ENCODE data around the gene AJUBA.
A peak's percentile ranks its signal among the peaks of the same experiment; 100 is the strongest.

Gene AJUBA

DNA sequence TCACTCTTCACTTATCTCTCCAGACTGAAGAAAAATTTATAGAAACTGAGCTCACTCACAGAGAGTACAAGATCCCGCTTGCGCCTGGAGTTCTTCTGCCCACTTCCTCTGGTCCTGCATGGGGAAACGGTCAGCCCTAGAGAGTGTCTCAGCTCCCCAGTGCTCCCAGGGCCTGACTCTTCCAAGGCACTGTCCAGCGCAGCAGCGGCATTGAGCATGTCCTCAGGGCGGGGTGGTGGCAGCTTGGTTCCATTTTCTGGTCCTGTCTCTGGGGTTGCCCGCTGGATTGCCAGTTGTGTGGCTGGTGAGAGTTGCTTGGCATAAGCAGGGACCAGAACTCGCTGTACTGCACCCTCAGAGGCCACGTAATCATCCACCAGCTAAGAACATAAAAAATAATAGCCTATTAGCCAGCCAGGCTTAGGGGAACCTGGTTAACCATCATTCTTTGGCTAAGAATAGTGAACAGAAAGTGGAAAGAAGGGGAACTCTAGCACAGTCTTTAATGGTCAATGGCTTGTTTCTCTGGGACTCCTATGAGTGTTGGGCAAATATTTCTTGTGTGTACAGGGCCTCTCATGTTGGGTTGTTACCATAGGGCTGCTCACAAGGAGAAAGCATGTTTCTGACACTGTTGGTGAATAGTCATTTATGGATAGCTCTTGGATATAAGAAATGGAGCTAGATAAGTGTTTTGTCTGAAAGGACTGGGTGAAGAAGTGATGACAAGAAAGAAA lies 13.7 kb upstream of the AJUBA start:
- 97% methylated on average over 7 of the region's 9 CpGs for WGBS
- DNase-seq, result no peak

DNA sequence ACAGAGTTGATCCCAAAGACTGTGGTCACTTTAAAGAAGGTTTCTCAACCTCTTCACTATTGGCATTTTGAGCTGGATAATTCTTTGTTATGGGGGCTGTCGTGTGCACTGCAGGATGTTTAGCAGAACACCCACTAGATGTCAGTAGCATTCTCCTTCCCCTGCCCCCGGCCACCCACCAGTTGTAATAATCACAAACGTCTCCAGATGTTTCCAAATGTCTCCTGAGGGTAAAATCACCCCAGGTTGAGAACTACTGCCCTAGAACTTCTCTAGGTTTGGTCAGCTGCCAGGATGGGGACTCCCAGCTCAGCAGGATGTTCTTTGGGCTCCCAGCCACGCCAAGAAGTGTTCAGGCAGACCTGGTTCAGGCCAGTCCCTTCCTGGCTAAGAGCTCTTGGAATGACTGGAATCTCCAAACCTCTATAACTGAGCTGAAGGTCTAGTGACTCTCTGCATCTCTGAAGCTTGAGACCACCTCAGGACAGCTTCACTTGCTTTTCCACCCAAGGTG lies 12.5 kb upstream of the AJUBA start:
- Histone ChIP-seq H3K4me1 (ENCODE audit: control insufficient read depth, insufficient read depth, low read depth, low read length) (peaks cover 5% of the 10 kb centered on the region), H3K4me3 (ENCODE audit: insufficient read depth in 1 of 2, low read depth in 1 of 2, low read length in 2 of 2) (no peak overlapping the region), H3K79me1 (replicated peaks; ENCODE audit: low read length, poor library complexity, severe bottlenecking) (no peaks in the 10 kb centered on the region), H4K91ac (ENCODE audit: low read length) (no peak overlapping the region), H2BK120ac (ENCODE audit: low read depth, low read length) (no peak overlapping the region), H3K18ac (ENCODE audit: low read depth in 1 of 2, low read length in 2 of 2) (peak overlapping the region in 1 of 2 experiments; percentile 45), H2BK12ac (ENCODE audit: low read length in 2 of 2) (no peak overlapping the region), H3K23ac (ENCODE audit: low read length in 2 of 2) (no peak overlapping the region), H4K8ac (ENCODE audit: low read length) (peak overlapping the region; percentile 10), H3K9me3 (ENCODE audit: control insufficient read depth, low read length) (no peaks in the 10 kb centered on the region), H3K9ac (ENCODE audit: low read length) (no peak overlapping the region), H2BK5ac (ENCODE audit: low read depth, low read length, poor library complexity, severe bottlenecking) (no peak overlapping the region), H3K27ac (ENCODE audit: low read length, poor library complexity, severe bottlenecking) (no peak overlapping the region), H3K36me3 (ENCODE audit: control insufficient read depth in 1 of 2, insufficient read depth in 2 of 2, low read depth in 1 of 2, low read length in 2 of 2) (peaks cover 1 to 8% of the 10 kb centered on the region in 2 experiments), H3K27me3 (ENCODE audit: control insufficient read depth in 1 of 2, insufficient read depth in 1 of 2, low read length in 2 of 2) (peaks cover 0 to 7% of the 10 kb centered on the region in 2 experiments), H3K4me2 (ENCODE audit: low read length, poor library complexity, severe bottlenecking) (no peak overlapping the region), H3K14ac (ENCODE audit: low read length in 2 of 2) (no peak overlapping the region), H2BK15ac (ENCODE audit: low read depth, poor library complexity, severe bottlenecking) (no peak overlapping the region), H2AK5ac (ENCODE audit: low read length, severe bottlenecking) (no peak overlapping the region), H3K4ac (ENCODE audit: low read depth in 1 of 2, low read length in 2 of 2) (no peak overlapping the region), H2AFZ (ENCODE audit: low read depth, low read length) (no peak overlapping the region)
- WGBS, result under 1% methylated on average over 4 of the region's 4 CpGs
- DNase-seq, result peak; percentile 62

More for the DNA sequence above, 13.7 kb upstream of the AJUBA start:
- H3K9me3 ChIP-seq (ENCODE audit: control insufficient read depth, low read length), result no peaks in the 10 kb centered on the region
- no peak overlapping the region for H2BK15ac ChIP-seq (ENCODE audit: low read depth, poor library complexity, severe bottlenecking)
- H3K9ac ChIP-seq (ENCODE audit: low read length), result no peak overlapping the region
- H2BK120ac ChIP-seq (ENCODE audit: low read depth, low read length), result no peak overlapping the region
- H2AFZ ChIP-seq (ENCODE audit: low read depth, low read length), result no peak overlapping the region
- H3K27me3 ChIP-seq (ENCODE audit: control insufficient read depth in 1 of 2, insufficient read depth in 1 of 2, low read length in 2 of 2), result peaks cover 0 to 7% of the 10 kb centered on the region in 2 experiments
- no peak overlapping the region for H2BK12ac ChIP-seq (ENCODE audit: low read length in 2 of 2)
- no peak overlapping the region for H3K27ac ChIP-seq (ENCODE audit: low read length, poor library complexity, severe bottlenecking)
- H3K79me1 ChIP-seq (replicated peaks; ENCODE audit: low read length, poor library complexity, severe bottlenecking), result no peaks in the 10 kb centered on the region
- H4K91ac ChIP-seq (ENCODE audit: low read length), result no peak overlapping the region
- H4K8ac ChIP-seq (ENCODE audit: low read length), result no peak overlapping the region
- H3K4me3 ChIP-seq (ENCODE audit: insufficient read depth in 1 of 2, low read depth in 1 of 2, low read length in 2 of 2), result no peak overlapping the region
- H3K18ac ChIP-seq (ENCODE audit: low read depth in 1 of 2, low read length in 2 of 2), result no peak overlapping the region
- H3K4me2 ChIP-seq (ENCODE audit: low read length, poor library complexity, severe bottlenecking), result no peak overlapping the region
- H3K4me1 ChIP-seq (ENCODE audit: control insufficient read depth, insufficient read depth, low read depth, low read length), result peaks cover 5% of the 10 kb centered on the region
- H3K23ac ChIP-seq (ENCODE audit: low read length in 2 of 2), result no peak overlapping the region
- H3K36me3 ChIP-seq (ENCODE audit: control insufficient read depth in 1 of 2, insufficient read depth in 2 of 2, low read depth in 1 of 2, low read length in 2 of 2), result peaks cover 0 to 8% of the 10 kb centered on the region in 2 experiments
- no peak overlapping the region for H3K14ac ChIP-seq (ENCODE audit: low read length in 2 of 2)
- H3K4ac ChIP-seq (ENCODE audit: low read depth in 1 of 2, low read length in 2 of 2), result no peak overlapping the region
- H2BK5ac ChIP-seq (ENCODE audit: low read depth, low read length, poor library complexity, severe bottlenecking), result no peak overlapping the region
- H2AK5ac ChIP-seq (ENCODE audit: low read length, severe bottlenecking), result no peak overlapping the region

DNA sequence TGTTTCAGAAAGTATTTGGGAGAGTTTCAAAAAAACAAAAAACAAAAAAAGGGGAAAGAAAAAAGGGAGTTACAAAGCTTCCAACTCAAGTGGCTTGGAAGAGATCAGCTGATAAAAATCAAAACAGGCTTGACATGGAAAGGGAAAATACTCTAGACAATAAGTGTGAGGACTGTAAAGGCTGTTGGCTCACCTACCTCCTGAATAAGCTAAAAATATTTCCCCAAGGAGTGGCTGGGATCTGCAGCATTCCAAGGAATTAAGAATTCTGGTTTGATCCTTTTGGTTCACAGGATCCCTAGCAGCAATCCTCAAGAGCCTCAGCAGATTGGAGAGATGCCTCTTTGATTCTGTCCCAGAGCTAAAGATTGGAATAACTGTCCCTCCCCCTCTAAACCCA lies 11.2 kb upstream of the AJUBA start:
- no peak overlapping the region for H2BK5ac ChIP-seq (ENCODE audit: low read depth, low read length, poor library complexity, severe bottlenecking)
- H4K8ac ChIP-seq (ENCODE audit: low read length), result no peak overlapping the region
- no peak for DNase-seq
- H3K27ac ChIP-seq (ENCODE audit: low read length, poor library complexity, severe bottlenecking), result no peak overlapping the region
- H3K18ac ChIP-seq (ENCODE audit: low read depth in 1 of 2, low read length in 2 of 2), result no peak overlapping the region
- H3K9me3 ChIP-seq (ENCODE audit: control insufficient read depth, low read length), result no peaks in the 10 kb centered on the region
- peaks cover 3 to 4% of the 10 kb centered on the region in 2 experiments for H3K36me3 ChIP-seq (ENCODE audit: control insufficient read depth in 1 of 2, insufficient read depth in 2 of 2, low read depth in 1 of 2, low read length in 2 of 2)
- H3K79me1 ChIP-seq (replicated peaks; ENCODE audit: low read length, poor library complexity, severe bottlenecking), result no peaks in the 10 kb centered on the region
- no peak overlapping the region for H2AK5ac ChIP-seq (ENCODE audit: low read length, severe bottlenecking)
- no peak overlapping the region for H3K23ac ChIP-seq (ENCODE audit: low read length in 2 of 2)
- no peak overlapping the region for H4K91ac ChIP-seq (ENCODE audit: low read length)
- no peak overlapping the region for H2BK15ac ChIP-seq (ENCODE audit: low read depth, poor library complexity, severe bottlenecking)
- no peak overlapping the region for H2AFZ ChIP-seq (ENCODE audit: low read depth, low read length)
- peaks cover 0 to 7% of the 10 kb centered on the region in 2 experiments for H3K27me3 ChIP-seq (ENCODE audit: control insufficient read depth in 1 of 2, insufficient read depth in 1 of 2, low read length in 2 of 2)
- peaks cover 5% of the 10 kb centered on the region for H3K4me1 ChIP-seq (ENCODE audit: control insufficient read depth, insufficient read depth, low read depth, low read length)
- H3K4ac ChIP-seq (ENCODE audit: low read depth in 1 of 2, low read length in 2 of 2), result no peak overlapping the region
- H3K4me2 ChIP-seq (ENCODE audit: low read length, poor library complexity, severe bottlenecking), result no peak overlapping the region
- H3K14ac ChIP-seq (ENCODE audit: low read length in 2 of 2), result no peak overlapping the region
- no peak overlapping the region for H2BK12ac ChIP-seq (ENCODE audit: low read length in 2 of 2)
- H3K4me3 ChIP-seq (ENCODE audit: insufficient read depth in 1 of 2, low read depth in 1 of 2, low read length in 2 of 2), result no peak overlapping the region
- H3K9ac ChIP-seq (ENCODE audit: low read length), result peak overlapping the region; percentile 29
- H2BK120ac ChIP-seq (ENCODE audit: low read depth, low read length), result no peak overlapping the region

DNA sequence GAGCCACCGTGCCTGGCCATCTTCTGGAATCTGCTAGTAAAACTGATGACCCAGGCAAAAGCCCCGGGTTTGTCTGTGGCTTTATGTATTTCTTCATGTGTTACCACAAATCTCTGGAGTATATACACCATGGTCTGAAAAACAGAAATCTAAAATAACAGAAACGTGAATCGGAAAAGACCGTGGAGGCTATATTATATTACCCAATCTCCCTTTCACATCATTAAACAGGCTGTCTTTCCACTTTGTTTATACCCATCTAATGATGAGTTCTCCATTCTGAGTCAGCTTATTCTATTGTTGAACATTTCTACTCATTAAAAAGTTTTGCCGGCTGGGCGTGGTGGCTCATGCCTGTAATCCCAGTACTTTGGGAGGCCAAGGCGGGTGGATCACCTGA lies 9.5 kb upstream of the AJUBA start:
- Histone ChIP-seq H3K14ac (ENCODE audit: low read length in 2 of 2) (no peak overlapping the region), H3K9me3 (ENCODE audit: control insufficient read depth, low read length) (no peaks in the 10 kb centered on the region), H2AK5ac (ENCODE audit: low read length, severe bottlenecking) (no peak overlapping the region), H3K27me3 (ENCODE audit: control insufficient read depth in 1 of 2, insufficient read depth in 1 of 2, low read length in 2 of 2) (peaks cover 0 to 2% of the 10 kb centered on the region in 2 experiments), H4K8ac (ENCODE audit: low read length) (no peak overlapping the region), H3K4me1 (ENCODE audit: control insufficient read depth, insufficient read depth, low read depth, low read length) (peaks cover 5% of the 10 kb centered on the region), H3K4ac (ENCODE audit: low read depth in 1 of 2, low read length in 2 of 2) (no peak overlapping the region), H2BK15ac (ENCODE audit: low read depth, poor library complexity, severe bottlenecking) (no peak overlapping the region), H2AFZ (ENCODE audit: low read depth, low read length) (no peak overlapping the region), H2BK120ac (ENCODE audit: low read depth, low read length) (no peak overlapping the region), H3K23ac (ENCODE audit: low read length in 2 of 2) (no peak overlapping the region), H2BK12ac (ENCODE audit: low read length in 2 of 2) (no peak overlapping the region), H4K91ac (ENCODE audit: low read length) (no peak overlapping the region), H3K36me3 (ENCODE audit: control insufficient read depth in 1 of 2, insufficient read depth in 2 of 2, low read depth in 1 of 2, low read length in 2 of 2) (peaks cover 0 to 8% of the 10 kb centered on the region in 2 experiments), H3K79me1 (replicated peaks; ENCODE audit: low read length, poor library complexity, severe bottlenecking) (no peaks in the 10 kb centered on the region), H3K18ac (ENCODE audit: low read depth in 1 of 2, low read length in 2 of 2) (no peak overlapping the region), H3K4me3 (ENCODE audit: insufficient read depth in 1 of 2, low read depth in 1 of 2, low read length in 2 of 2) (no peak overlapping the region), H2BK5ac (ENCODE audit: low read depth, low read length, poor library complexity, severe bottlenecking) (no peak overlapping the region), H3K4me2 (ENCODE audit: low read length, poor library complexity, severe bottlenecking) (no peak overlapping the region), H3K9ac (ENCODE audit: low read length) (no peak overlapping the region), H3K27ac (ENCODE audit: low read length, poor library complexity, severe bottlenecking) (no peak overlapping the region)
- DNase-seq, result no peak
- WGBS, result 95% methylated on average over 8 of the region's 8 CpGs

Data from mesenchymal stem cell (in vitro differentiated cells and primary cell).